PFSK-1 (cell line): ENCODE results near the gene PRMT2.

Experiments used
- POLR2AphosphoS5 ChIP-seq: IDR thresholded peaks from 2 replicates; pipeline ENCODE4 v1.6.1; 2012; ENCODE audit warnings: low read depth, mild to moderate bottlenecking, control low read depth, low read length, moderate library complexity
- TF ChIP-seq, protein P1 (sequence below), 2 experiments: IDR thresholded peaks; 2 replicates each; pipeline versions ENCODE4 v1.6.1 to v1.8.0; 2011 to 2012; ENCODE audit warnings: low read depth in 2 of 2, low read length in 2 of 2, control low read depth in 1 of 2, inconsistent platforms in 1 of 2, mild to moderate bottlenecking in 1 of 2, moderate library complexity in 1 of 2; ENCODE audit not compliant: insufficient read depth in 1 of 2

DNA sequence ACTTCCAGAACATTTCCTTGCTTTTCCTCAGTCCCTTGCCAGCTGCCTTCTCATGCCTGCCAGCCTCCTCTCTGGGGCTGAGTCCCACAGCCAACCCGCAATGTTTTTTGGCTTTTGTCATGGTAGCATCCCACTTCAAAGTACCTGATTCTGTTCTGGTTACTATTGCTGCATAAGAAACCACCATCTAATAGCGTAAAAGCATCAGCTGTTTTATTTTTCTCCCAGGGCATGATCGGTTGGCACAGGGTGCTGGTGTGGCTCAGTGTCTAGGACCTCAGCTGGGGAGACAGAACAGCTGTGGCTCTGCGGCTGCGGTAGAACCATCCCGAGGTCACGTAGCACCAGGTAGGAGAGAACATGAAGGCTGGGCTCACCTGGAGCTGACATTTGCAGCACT lies 8.9 kb upstream of the PRMT2 start:
- no peak for TF ChIP-seq POLR2AphosphoS5
- TF ChIP-seq, protein P1, sequence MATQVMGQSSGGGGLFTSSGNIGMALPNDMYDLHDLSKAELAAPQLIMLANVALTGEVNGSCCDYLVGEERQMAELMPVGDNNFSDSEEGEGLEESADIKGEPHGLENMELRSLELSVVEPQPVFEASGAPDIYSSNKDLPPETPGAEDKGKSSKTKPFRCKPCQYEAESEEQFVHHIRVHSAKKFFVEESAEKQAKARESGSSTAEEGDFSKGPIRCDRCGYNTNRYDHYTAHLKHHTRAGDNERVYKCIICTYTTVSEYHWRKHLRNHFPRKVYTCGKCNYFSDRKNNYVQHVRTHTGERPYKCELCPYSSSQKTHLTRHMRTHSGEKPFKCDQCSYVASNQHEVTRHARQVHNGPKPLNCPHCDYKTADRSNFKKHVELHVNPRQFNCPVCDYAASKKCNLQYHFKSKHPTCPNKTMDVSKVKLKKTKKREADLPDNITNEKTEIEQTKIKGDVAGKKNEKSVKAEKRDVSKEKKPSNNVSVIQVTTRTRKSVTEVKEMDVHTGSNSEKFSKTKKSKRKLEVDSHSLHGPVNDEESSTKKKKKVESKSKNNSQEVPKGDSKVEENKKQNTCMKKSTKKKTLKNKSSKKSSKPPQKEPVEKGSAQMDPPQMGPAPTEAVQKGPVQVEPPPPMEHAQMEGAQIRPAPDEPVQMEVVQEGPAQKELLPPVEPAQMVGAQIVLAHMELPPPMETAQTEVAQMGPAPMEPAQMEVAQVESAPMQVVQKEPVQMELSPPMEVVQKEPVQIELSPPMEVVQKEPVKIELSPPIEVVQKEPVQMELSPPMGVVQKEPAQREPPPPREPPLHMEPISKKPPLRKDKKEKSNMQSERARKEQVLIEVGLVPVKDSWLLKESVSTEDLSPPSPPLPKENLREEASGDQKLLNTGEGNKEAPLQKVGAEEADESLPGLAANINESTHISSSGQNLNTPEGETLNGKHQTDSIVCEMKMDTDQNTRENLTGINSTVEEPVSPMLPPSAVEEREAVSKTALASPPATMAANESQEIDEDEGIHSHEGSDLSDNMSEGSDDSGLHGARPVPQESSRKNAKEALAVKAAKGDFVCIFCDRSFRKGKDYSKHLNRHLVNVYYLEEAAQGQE (IDR thresholded peaks at IDR 0.05; ENCODE audit: insufficient read depth in 1 of 2, low read depth in 2 of 2, low read length in 2 of 2): no peak
